ENCODE measurements around the gene RARS1.

The RARS1 gene

GRCh38 chr5:168562279-168562678, 76.0 kb downstream of the RARS1 start:
- no peak for DNase-seq (ENCODE audit: low read depth)

DNA sequence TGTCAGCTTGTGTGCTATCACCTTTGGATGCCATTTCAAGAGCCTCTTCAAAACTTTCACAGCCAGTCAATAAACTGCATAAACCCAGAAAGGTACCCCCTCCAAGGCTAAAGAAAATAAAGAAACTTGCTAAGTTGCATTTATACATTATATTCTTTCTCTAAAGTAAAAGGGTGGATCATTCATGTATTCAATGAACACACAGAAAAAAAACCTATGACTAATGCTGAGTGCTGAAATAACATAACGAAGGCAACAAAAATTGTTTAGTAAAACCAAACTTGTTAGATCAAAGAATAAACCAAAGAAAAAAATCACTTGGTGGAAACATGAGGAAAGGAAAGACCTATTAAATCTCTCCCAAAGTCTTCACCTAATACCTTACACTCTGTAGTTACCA, 77.7 kb downstream of the RARS1 start:
- DNase-seq (ENCODE audit: low read depth), result no peak

GRCh38 chr5:168568738-168569137, 82.5 kb downstream of the RARS1 start:
- DNase-seq (ENCODE audit: low read depth), result no peak
